Lower leg skin (tissue), 3 donors: ENCODE results near the gene MIPOL1.

ENCODE experiments used
- POLR2A ChIP-seq, 2 donors: fragments of 450-650 bp; IDR thresholded peaks; one replicate each; pipeline ENCODE4 v1.6.1; 2016 to 2017; ENCODE audit warnings: antibody characterized with exemption in 2 of 2, mild to moderate bottlenecking in 1 of 2, moderate library complexity in 1 of 2
- TF ChIP-seq, protein P1 (sequence below), 3 donors: fragments of 450-650 bp; IDR thresholded peaks; one replicate each; pipeline ENCODE4 v1.5.1; 2016; ENCODE audit warnings: antibody characterized with exemption in 3 of 3, mild to moderate bottlenecking in 3 of 3, moderate library complexity in 2 of 3

DNA sequence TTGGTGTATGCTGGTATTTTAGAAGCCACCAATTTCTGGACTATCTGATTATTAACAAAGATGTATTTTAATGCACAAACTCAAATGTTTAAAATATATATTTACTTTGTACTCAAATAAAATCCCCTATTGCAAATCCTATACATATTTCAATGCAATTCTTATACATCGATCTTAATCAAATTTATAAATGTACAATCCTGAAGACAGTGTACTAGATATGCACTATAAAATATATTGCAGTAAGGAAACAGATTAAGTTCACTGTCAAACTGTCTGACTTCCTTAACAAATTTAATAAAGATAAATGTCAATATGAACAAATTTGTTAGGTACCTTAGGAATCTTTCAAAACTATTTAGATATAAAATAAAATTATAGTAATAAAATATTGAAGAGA, 353.4 kb downstream of the MIPOL1 start:
- TF ChIP-seq, protein P1, sequence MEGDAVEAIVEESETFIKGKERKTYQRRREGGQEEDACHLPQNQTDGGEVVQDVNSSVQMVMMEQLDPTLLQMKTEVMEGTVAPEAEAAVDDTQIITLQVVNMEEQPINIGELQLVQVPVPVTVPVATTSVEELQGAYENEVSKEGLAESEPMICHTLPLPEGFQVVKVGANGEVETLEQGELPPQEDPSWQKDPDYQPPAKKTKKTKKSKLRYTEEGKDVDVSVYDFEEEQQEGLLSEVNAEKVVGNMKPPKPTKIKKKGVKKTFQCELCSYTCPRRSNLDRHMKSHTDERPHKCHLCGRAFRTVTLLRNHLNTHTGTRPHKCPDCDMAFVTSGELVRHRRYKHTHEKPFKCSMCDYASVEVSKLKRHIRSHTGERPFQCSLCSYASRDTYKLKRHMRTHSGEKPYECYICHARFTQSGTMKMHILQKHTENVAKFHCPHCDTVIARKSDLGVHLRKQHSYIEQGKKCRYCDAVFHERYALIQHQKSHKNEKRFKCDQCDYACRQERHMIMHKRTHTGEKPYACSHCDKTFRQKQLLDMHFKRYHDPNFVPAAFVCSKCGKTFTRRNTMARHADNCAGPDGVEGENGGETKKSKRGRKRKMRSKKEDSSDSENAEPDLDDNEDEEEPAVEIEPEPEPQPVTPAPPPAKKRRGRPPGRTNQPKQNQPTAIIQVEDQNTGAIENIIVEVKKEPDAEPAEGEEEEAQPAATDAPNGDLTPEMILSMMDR (IDR thresholded peaks at IDR 0.05): no peak
- TF ChIP-seq POLR2A (IDR thresholded peaks at IDR 0.05): no peak
